Measurements from ENCODE around the gene WSB2.

GRCh38 chr12:118035190-118036041 is 25.6 kb downstream of the WSB2 start:
- TF ChIP-seq CTCF (conservative IDR thresholded peaks at IDR 0.05) (no peak), EZH2 (IDR thresholded peaks at IDR 0.05; ENCODE audit: low read depth) (no peak)
